Thymus (tissue), 11 donors: ENCODE results near the gene ZNF385B. TPM values are rescaled to one million over a fixed set of nuclear protein-coding genes. Genes with fewer than 3 reads are reported as not detected.
"Not testable (repeated sequence)": the region's sequence is repeated elsewhere in the genome, so short reads cannot be mapped to it uniquely, and the experiment has no call there.

ENCODE experiments used
- DNase-seq, 9 donors: peaks; one replicate each; pipeline ENCODE4 v3.0.0-alpha.2; 2013; ENCODE audit warnings: low spot score in 9 of 9, low read depth in 6 of 9, missing footprints in 1 of 9
- H3K27ac ChIP-seq, 2 donors: one replicate each; pipeline ENCODE4 v1.5.1; 2013; ENCODE audit warnings: control low read depth in 1 of 2, low read depth in 1 of 2, low read length in 1 of 2, mild to moderate bottlenecking in 1 of 2, moderate library complexity in 1 of 2
- H3K27me3 ChIP-seq, 2 donors: one replicate each; pipeline ENCODE4 v1.5.1; 2013; ENCODE audit warnings: low read length in 1 of 2; ENCODE audit not compliant: control insufficient read depth in 2 of 2, insufficient read depth in 1 of 2
- H3K36me3 ChIP-seq, 2 donors: one replicate each; pipeline ENCODE4 v1.5.1; 2013; ENCODE audit warnings: low read length in 1 of 2, mild to moderate bottlenecking in 1 of 2, moderate library complexity in 1 of 2; ENCODE audit not compliant: control insufficient read depth in 2 of 2, insufficient read depth in 2 of 2
- H3K4me1 ChIP-seq, 2 donors: one replicate each; pipeline ENCODE4 v1.5.1; 2013; ENCODE audit warnings: low read length in 2 of 2; ENCODE audit not compliant: control insufficient read depth in 2 of 2, insufficient read depth in 2 of 2
- H3K4me3 ChIP-seq, 2 donors: one replicate each; pipeline ENCODE4 v1.5.1; 2013; ENCODE audit warnings: low read length in 2 of 2, control low read depth in 1 of 2, mild to moderate bottlenecking in 1 of 2
- H3K9me3 ChIP-seq, 2 donors: one replicate each; pipeline ENCODE4 v1.5.1; 2013; ENCODE audit warnings: low read length in 1 of 2, mild to moderate bottlenecking in 1 of 2; ENCODE audit not compliant: control insufficient read depth in 2 of 2, insufficient read depth in 1 of 2
- WGBS: extraction: QIAGEN DNeasy Blood & Tissue Kit; methylation state at CpG from one replicate; pipeline ENCODE4 v1.1.7; 2013; 5-methylcytosine and 5-hydroxymethylcytosine counted together
- polyA plus RNA-seq: library from polyadenylated mRNA; stranded (reverse); fragments of 200-250 nt; gene quantifications from one replicate; pipeline ENCODE4 v1.2.3, GENCODE V29; 2013
- total RNA-seq: library from RNA; stranded (reverse); fragments of 120-200 nt; gene quantifications from one replicate; pipeline ENCODE4 v1.2.4, GENCODE V29; 2013
- donor health status: healthy.

ZNF385B gene
- total and polyA plus RNA-seq, 2 donors, result 0.14 to 2.0 TPM

GRCh38 chr2:179888642-179889041, 27.2 kb upstream of the ZNF385B start:
- not testable (repeated sequence) for H3K27ac ChIP-seq, H3K27me3 ChIP-seq, H3K9me3 ChIP-seq, H3K36me3 ChIP-seq, H3K4me1 ChIP-seq, DNase-seq, H3K4me3 ChIP-seq
- 97% methylated on average over 6 of the region's 6 CpGs for WGBS

DNA sequence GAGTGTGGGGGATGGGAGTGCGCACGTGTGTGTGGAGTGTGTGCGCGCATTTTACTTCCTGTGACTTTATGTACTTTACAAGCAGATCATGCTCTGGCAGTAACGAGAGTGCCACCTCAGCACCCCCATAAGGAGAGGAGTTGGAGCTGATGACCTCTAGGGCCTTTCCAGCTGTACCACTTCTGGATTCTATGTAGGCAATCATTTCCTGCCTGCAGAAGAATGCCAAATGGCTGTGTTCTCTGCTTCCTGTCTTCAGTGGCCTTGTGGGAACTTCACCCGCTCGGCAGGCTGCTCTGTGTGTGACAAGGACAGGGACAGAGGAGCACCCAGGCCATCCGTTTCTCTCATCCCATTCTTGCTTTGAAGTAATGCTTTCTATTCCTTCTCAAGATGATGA, 22.8 kb upstream of the ZNF385B start:
- no peaks in the 10 kb centered on the region for H3K9me3 ChIP-seq
- 87% methylated on average over 8 of the region's 8 CpGs for WGBS
- H3K27ac ChIP-seq, result no peak overlapping the region
- no peaks in the 10 kb centered on the region for H3K27me3 ChIP-seq
- H3K4me3 ChIP-seq, result no peak overlapping the region
- no peaks in the 10 kb centered on the region for H3K36me3 ChIP-seq
- no peak for DNase-seq
- no peaks in the 10 kb centered on the region for H3K4me1 ChIP-seq

DNA sequence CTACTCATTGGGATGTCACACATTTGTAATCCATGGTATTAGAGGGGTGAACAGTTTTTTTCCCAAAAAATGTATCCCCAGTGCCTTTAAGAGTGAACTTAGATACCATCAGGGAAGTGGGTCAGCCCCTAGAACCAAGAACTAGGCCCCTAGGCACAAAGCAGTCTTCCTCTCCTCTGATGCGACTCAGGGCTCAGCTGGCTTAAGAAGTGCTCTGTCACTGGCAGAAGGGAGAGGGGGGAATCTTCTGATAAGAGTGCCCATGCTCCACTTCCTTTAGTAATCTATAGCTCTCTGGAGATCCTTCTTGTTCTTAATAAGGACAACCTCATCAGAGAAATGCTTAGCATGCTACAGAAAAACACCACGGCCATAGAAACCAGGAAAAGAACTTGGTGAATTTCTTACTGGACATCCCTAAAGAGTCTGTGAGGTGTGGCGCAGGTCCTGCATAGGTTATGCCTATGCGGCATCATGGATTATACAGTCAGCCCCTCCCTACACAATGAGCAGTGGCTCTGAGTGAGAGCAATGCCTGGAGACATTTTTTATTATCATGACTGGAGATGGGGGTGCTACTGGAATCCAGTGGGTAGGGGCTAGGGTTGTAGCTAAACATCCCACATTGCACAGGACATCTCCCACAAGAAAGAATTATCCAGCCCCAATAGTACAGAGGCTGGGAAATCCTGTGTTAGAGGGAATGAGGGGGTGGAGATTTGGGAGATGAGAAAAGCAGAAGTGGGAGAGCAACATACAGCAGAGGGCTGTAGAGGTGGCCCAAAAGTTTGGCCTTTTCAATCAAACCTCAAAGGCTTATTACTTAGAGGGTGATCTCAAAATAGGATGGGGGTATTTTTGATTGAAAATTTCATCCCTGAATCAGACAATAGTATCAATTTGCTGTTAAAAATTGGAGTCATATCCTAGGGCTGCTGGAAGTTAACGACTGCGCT, 21.7 kb upstream of the ZNF385B start:
- no peaks in the 10 kb centered on the region for H3K9me3 ChIP-seq
- no peaks in the 10 kb centered on the region for H3K36me3 ChIP-seq
- H3K4me1 ChIP-seq, result no peaks in the 10 kb centered on the region
- 97% methylated on average over 6 of the region's 6 CpGs for WGBS
- H3K27ac ChIP-seq, result no peak overlapping the region
- H3K4me3 ChIP-seq, result no peak overlapping the region
- no peaks in the 10 kb centered on the region for H3K27me3 ChIP-seq
- DNase-seq, result no peak

DNA sequence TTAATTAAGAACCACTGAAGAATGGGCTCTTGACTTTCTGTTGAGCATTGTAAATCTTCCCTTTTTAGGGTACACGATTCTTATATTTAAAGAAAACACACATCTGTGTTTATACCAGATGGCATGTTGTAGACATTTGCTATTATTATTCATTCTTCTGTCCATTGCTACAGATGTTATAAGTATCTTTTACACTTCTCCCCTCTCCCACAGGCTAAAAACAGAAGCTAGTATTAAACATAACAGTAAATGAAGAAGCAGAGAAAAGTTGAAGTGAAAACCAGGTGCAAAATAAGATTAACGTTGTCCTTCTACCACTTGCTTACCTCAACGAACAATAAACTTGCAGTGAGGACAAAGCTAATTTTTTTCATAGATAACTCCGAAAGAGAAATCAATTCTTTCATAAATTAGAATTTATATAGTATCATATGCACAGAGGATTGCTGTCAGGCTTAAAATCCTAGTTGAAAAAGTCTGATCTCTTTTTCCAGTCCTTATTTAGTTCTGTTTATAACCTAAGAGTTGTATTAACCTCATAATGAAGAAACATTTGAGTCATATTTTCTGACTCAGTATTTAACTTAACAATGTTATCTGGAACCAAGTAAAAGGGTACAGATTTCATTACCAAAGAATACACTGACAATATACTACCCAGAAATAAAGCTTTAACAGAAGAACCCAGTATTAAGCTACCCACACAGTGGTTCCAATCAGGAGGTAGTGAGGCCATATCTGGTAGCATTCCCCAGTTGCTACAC, 16.4 kb upstream of the ZNF385B start:
- H3K27me3 ChIP-seq, result no peaks in the 10 kb centered on the region
- no peak overlapping the region for H3K27ac ChIP-seq
- H3K36me3 ChIP-seq, result no peaks in the 10 kb centered on the region
- no peak for DNase-seq
- H3K4me1 ChIP-seq, result no peaks in the 10 kb centered on the region
- WGBS, result 95% methylated on average over 4 of the region's 4 CpGs
- no peak overlapping the region for H3K4me3 ChIP-seq
- H3K9me3 ChIP-seq, result no peaks in the 10 kb centered on the region

DNA sequence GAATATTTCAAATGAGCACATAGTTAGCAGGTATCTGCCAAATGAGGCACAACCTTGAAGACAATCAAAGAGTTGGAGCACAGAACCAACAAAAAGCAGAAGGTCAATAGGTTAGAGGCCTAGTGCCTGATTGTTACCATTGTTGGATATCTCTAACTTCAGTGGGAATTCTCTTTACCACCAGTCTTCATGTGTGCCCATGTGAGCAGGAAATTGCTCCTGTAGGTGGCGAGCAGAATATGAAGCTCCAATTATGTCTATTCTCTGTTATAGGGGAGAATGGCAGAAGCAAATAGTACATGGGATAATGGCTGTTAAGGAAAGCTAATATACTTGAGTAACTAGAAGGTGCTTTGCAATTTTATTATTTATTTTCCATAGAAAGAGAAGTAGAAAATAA, 14.9 kb upstream of the ZNF385B start:
- Histone ChIP-seq H3K36me3 (no peaks in the 10 kb centered on the region), H3K4me3 (no peak overlapping the region), H3K9me3 (no peaks in the 10 kb centered on the region), H3K27me3 (no peaks in the 10 kb centered on the region), H3K4me1 (no peaks in the 10 kb centered on the region), H3K27ac (no peak overlapping the region)
- WGBS, result 72% methylated on average over 1 of the region's 1 CpG
- no peak for DNase-seq

DNA sequence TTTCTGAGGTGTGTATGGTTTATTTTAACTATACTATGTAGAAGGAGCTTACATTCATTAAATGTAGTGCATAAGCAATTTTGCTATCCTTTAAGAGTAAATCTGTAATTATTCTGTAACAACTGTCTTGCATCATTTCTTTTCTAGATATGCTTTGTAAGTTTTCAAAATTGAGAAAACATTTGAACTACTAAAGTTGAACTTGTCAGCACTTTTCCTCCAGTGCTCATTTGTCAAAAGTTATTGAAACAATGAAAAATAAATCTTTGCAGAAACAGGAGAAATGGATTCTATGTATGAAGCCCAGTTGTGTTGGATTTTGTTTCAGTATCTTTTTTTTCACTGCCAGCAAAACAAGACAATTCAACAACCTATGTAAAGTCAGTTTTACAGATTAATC, 14.5 kb upstream of the ZNF385B start:
- Histone ChIP-seq H3K9me3 (no peaks in the 10 kb centered on the region), H3K4me1 (no peaks in the 10 kb centered on the region), H3K4me3 (no peak overlapping the region), H3K36me3 (no peaks in the 10 kb centered on the region), H3K27me3 (no peaks in the 10 kb centered on the region), H3K27ac (no peak overlapping the region)
- DNase-seq, result no peak

DNA sequence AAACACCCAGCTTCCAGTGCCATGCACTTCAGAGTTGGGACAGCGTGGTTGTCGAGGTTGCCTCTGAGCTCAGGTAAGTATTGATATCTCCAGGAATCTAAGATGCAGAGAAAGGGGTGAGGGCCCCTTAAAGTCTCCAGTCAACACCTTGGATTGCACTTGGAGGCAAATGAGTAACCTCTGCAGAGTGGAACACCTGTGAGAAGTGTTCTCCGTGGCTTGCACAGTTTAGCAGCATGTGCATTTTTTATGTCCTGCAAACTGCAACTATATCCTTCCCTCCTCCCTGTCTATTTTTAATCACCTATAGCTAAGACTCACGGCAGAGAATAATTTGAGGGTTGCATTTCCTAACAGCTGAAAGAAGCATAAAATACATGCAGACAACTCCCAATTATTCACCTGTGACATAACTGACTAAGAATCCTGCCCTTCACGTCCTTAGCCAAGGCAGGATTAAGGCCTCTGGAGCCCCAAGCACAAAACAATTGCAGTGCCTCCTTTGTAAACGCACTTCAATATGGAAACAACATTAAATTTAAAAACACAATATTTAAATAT, 1.6 kb upstream of the ZNF385B start:
- H3K36me3 ChIP-seq, result no peaks in the 10 kb centered on the region
- no peaks in the 10 kb centered on the region for H3K9me3 ChIP-seq
- no peak for DNase-seq
- 79% methylated on average over 6 of the region's 6 CpGs for WGBS
- H3K4me3 ChIP-seq, result no peak overlapping the region
- no peaks in the 10 kb centered on the region for H3K4me1 ChIP-seq
- H3K27ac ChIP-seq, result no peak overlapping the region
- peaks cover 34 to 61% of the 10 kb centered on the region in 2 donors for H3K27me3 ChIP-seq

GRCh38 chr2:179861027-179861415, 391 bp downstream of the ZNF385B start:
- no peak for DNase-seq
- WGBS, result under 1% methylated on average over 52 of the region's 52 CpGs
- Histone ChIP-seq H3K4me3 (peak overlapping the region in 1 of 2 donors; percentile 29), H3K36me3 (no peaks in the 10 kb centered on the region), H3K9me3 (no peaks in the 10 kb centered on the region), H3K27ac (no peak overlapping the region), H3K4me1 (no peaks in the 10 kb centered on the region), H3K27me3 (peaks cover 36 to 69% of the 10 kb centered on the region in 2 donors)
